Erythroblast (primary cell): ENCODE data around the gene RNU5D-1.

Experiments
- GATA1 ChIP-seq: IDR thresholded peaks from 2 replicates; pipeline ENCODE4 v1.6.1; 2011; ENCODE audit warnings: low read depth, mild to moderate bottlenecking, control low read depth, low read length, moderate library complexity
- POLR2A ChIP-seq: IDR thresholded peaks from 2 replicates; pipeline ENCODE4 v1.6.1; 2011; ENCODE audit warnings: mild to moderate bottlenecking, low read length

DNA sequence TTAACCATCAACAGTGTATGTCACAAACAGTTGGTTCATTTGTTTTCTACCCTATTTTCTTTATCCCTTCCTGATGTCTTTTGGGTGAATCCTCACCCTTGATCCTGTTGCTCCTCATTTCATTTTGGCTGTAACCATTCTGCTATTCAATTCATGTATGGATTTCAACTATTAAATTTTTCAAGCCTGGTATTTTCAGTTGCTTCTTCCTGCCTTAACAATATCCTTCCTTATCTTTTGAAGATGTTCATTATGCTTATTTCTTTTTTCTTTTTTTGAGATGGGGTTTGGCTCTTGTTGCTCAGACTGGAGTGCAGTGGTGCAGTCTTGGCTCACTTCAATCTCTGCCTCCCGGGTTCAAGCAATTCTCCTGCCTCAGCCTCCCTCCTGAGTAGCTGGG lies 2.8 kb upstream of the RNU5D-1 start:
- TF ChIP-seq POLR2A (no peak), GATA1 (no peak)
